Embryonic facial prominence (tissue), 1 donor: Measurements from ENCODE around the gene AUP1.
A peak's percentile ranks its signal among the peaks of the same experiment; 100 is the strongest.

Experiments used
- DNase-seq: peaks from one replicate; pipeline ENCODE4 v3.0.0-alpha.2; 2016; ENCODE audit errors: extremely low spot score

AUP1 gene

GRCh38 chr2:74556831-74557370 is 27.4 kb upstream of the AUP1 start:
- DNase-seq: no peak

GRCh38 chr2:74556159-74556558 is 26.7 kb upstream of the AUP1 start:
- DNase-seq: no peak

DNA sequence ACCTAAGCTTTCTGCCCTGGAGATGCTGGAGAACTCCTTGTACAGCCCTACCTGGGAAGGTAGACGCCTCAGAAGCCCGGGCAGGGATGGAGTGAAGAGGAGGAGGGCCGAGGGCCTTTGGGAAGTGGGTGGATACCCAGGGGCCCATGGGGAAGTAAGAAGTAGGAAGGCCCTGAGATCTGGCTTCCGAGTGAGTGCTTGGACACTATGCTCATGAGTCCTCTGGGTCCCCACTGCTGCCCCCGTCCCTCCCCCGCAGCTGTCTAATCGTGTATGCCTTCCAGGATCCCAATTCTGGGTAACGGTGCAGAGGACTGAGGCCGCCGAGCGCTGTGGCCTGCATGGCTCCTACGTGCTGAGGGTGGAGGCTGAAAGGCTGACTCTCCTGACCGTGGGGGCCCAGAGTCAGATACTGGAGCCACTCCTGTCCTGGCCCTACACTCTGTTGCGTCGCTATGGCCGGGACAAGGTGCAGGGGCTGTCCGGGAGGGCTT is 26.2 kb upstream of the AUP1 start:
- no peak for DNase-seq

DNA sequence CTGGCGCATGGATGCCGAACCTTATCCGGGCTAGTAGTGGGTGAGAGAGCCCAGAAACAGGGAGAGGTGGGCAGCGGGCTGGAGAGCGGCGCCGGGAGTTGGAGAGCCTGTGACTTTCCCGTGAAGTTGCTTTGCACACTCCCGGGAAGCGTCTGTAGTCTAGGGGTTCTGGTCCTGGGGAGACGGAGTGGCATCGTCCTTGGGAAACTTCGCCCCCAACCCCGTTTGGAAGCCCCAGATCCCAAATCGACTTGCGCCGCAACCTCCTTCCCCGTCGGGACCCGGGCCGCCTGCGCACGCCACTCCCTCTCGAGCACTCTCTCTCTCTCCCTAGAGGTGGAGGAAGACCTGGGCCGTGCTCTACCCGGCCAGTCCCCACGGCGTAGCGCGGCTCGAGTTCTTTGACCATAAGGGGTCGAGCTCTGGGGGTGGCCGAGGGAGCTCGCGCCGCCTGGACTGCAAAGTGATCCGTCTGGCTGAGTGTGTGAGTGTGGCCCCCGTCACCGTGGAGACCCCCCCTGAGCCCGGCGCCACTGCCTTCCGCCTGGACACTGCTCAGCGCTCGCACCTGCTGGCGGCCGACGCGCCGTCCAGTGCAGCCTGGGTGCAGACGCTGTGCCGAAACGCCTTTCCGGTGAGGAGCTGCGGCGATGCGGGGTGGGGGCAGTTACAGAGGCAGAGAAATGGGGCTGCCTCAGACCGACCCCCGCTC is 25.5 kb upstream of the AUP1 start:
- no peak for DNase-seq

GRCh38 chr2:74553892-74554819 is 24.6 kb upstream of the AUP1 start, which contains the start of the genes DOK1 and LOXL3:
TSS of gene DOK1 (plus strand) at chr2:74554720. CDS start at chr2:74554755, 35 bp downstream.
TSS of gene LOXL3 (minus strand) at chr2:74553942. CDS start at chr2:74552634, 1,308 bp downstream.
- DNase-seq: peak; percentile 86

GRCh38 chr2:74552914-74553811 is 23.7 kb upstream of the AUP1 start:
- DNase-seq: no peak

DNA sequence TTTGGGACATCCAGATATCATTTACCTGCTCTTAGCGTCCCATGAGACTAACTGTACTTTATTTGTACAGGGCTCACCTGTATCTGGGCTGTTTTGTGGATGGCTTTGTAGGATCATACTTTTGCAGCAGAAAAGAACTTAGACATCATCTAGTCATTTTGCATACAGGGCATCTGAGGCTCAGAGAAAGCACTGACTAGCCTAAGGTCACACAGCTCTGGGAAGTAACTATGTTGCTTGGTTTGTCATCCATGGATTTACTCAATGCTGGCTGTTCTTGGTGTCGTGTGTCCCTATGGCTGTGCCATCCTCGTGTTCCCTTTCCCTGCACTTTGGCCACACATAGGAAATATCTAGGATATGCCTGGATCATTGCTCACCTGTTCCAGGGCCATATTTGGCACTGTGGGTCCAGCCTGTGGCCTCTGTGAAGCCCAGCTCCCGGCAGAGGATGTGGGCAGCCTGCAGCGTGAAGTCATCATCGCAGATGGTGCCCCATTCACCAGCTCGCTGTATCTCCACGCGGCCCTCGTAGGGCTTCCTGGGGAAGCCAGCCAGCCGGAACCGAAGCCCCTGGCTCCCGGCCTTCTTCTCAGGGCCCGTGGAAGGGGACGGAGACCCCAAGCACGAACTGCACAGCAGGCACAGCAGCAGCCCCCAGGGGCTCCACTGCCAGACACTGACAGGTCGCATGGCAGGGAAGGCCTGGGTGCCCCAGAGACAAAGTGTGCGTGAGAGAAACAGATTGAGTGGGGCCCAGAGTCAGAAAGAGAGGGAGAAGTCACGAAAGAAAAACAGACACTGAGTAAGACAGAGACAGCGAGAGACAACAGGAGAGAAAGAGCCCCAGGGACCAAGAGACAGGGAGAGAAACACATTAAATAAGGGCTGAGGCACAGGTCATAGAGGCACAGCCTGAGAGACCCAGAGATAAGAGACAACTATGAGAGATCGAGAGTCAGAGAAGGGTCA is 22.7 kb upstream of the AUP1 start:
- no peak for DNase-seq

- no peak for DNase-seq
These were observed 22.0 kb upstream of the AUP1 start for GRCh38 chr2:74551530-74551929.

DNA sequence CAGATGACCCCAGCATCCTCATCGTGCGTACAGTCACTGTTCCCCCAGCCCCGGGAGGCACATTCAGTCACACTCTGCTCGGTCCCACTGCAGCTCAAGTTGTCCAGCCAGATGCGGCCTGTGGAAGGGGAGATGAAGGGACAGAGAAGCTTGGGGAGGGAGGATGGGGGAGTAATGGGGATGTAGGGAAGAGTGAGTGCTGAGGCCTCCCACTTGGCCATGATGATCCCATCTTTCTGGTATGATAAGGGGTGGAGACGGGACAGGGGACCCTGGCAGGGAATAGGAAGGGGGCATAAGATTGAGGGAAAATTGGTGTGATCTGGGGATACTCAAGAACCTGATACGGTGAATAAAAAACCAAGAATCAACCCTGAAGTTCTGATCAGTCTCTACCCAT is 20.7 kb upstream of the AUP1 start:
- DNase-seq: no peak

DNA sequence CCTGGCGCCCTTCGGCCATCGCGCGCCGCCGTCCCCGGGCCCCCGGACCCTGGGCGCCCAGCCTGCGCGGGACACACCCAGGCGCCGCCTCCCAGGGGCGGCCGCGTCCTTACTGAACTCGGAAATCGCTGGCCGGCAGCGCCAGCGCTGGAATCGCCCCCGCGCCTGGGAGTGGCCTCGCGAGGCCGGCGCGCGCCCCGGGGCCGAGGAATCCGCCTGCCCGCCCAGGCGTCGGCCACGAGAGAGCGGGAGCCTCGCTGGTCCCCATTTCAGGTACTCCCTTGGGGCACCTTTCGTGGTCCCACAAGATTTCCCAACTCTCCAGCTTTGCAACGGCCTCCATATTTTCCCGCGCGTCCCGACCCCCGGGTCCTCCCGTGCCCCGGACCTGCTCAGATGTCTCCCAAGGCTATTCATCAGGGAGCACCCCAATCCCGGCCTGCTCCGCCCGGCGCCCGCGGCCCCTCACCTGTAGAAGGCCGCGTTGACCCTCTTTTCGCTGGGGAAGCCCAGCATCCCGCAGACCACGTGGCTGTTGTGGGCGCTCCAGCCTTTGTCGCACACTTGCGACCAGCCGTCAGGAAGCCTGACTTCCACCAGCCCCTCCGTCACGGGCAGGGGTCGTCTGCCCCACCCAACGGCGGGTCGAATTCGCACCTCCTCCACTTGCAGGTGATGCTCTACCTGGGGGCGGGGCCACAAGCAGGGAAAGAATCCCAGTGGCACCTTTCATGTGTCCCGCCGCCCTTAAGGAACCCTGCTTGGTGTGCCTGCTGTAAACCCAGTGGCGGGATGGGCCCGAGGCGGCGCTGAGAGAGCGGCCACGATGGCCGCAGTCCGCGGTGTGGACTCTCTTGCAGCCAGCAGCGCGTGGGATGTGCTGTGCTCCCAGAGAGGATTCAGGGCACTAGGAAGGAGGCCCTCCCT is 19.7 kb upstream of the AUP1 start:
- DNase-seq: no peak

DNA sequence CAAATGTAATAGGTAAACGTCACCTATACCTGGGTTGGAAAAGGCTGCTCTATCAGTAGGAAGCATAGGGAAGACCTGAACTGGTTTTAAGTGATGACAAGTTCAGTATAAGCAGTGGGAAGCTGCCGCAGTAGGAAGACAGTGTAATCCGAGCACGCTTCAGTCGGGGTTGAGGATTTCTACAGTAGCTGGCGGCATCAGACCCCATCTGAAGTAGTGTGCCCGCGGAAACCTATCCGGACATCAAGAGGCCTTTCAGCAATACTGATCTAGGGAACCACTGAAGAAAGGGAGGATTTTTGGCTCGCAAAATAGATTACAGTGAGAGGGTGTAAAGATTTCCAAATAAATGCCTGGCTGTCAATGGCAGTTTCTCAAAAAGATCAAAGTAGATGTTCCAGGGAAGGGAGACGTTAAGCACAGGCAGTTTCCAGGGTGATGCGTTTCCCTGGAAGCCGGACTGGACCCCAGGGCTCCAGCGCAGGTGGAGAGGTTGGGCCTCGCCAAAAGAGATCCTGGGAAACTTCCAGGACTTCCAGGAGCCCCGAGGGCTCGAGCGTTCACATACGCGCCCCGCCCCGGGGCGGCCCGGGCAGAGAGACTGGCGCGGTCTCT is 18.9 kb upstream of the AUP1 start:
- DNase-seq: no peak

GRCh38 chr2:74546004-74546403 is 16.5 kb upstream of the AUP1 start:
- no peak for DNase-seq

DNA sequence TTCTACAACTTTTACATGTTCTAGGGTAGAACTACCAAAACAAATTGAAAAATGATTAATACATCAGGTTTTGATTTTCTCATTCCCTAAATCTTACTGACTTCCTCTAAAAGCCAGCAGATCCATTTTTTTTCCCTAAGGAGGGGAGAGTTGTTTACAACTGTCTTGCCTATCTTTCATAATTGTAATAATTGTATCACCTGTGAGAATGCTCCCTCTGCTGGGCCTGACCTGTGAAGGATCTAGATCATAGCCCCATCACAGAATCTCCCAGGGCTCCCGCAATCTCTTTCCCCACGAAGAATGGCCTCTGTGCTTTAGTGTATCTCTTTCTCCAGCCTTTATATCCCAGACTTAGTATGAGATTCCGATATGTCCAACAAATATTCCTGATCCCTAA is 15.1 kb upstream of the AUP1 start:
- no peak for DNase-seq

DNA sequence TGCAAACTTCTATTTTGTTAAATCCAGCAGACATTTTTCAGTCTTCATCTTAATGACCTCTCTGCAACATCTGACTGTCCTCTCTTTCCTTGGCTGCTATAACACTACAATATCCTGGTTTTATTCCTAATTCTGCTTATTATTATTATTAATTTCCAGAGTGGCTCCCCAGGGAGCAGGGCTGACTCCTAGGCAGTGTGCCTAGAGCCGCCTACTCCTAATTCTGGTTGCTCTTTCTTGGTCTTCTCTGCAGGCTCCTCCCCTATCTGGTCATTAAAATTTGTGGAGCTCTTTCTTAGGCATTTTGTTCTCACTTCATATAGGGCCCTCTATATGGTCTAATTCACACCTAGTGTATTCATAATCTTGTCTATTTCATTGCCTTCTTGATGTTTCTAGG is 13.5 kb upstream of the AUP1 start:
- no peak for DNase-seq

- DNase-seq: no peak
These were observed 10.8 kb upstream of the AUP1 start for GRCh38 chr2:74540291-74540690.

GRCh38 chr2:74538881-74539339 is 9.4 kb upstream of the AUP1 start:
- no peak for DNase-seq

DNA sequence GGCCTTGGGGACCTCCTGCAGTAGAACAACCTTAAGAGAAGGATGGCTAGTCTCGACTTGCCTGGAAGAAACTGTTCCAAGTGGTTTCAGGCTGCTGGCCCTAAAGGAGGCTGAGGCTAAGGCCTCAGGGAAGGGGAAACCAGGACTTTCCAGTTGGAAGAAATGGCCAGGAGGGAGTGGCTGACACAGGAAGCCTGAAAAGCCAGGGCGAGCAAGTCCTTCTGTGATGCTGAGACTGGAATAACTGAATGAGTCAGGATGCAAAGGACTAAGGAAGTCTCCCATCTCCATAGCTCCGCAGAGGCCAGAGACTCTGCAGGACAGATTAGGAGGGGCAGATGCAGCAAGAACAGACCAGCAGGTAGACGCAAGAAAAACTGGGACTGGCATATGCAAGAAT is 7.6 kb upstream of the AUP1 start:
- DNase-seq: no peak

DNA sequence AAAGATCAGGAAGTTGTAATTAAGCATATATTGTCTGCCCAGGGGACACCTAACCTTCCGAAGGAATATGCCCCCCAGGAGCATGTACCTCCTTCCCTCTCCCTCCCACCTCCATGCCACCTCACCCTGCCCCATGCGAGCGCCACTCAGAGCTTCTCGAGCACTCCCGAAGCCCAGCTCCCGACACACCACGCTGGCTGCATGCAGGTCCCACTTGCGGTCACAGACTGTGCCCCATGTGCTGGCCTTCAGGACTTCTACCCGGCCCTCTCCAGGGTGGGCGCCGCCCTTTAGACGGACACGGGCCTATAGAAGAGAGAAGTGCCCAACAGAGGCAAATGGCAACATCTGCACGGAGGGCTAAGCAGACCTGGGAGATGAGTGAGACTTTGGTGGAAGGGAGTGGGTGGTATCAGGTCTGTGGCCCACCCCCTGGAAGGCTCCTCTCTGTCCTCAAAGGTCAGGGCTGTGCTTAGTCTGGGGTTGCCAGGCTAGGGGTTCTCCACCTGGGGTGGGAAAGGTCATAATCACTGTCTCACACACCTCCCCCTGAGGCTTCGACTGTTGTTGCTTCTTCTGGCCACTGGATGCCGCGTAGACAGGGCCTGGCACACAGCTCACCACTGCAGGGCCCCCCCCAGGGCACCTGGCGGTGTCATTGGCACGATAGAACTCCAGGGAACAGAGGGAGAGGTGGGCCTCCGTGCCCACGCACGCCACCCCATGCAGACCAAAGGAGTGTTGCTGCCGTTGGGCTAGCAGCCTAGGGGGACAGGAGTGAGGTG is 6.9 kb upstream of the AUP1 start:
- no peak for DNase-seq
